ENCODE results near the gene SRBD1.

Gene SRBD1

GRCh38 chr2:45611020-45611859 lies at the start of gene SRBD1:
Gene SRBD1, minus strand, starts transcription at chr2:45611267. Its CDS starts 5,826 bp downstream, at chr2:45605441.
- DNase-seq: peak; percentile 72

DNA sequence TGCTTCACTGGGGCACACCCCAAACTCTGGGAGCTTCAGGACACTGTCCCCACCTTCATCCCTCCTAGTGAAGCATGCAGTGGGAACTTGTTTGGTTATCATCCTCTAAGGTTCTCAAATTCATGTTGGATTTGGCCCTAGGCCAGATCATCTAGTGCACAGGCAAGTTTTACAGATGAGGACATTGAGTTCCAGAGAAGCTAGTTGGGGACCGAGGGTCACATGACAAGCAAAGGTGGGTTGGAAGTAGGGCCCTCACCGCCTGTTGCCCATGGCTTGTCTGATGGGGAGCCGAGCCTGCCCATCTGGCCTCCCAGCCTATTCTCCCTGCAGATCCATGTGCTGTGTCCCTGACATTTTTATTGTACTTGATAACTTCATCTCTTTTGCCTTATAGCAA lies 43.2 kb upstream of the SRBD1 start:
- no peak for DNase-seq

DNA sequence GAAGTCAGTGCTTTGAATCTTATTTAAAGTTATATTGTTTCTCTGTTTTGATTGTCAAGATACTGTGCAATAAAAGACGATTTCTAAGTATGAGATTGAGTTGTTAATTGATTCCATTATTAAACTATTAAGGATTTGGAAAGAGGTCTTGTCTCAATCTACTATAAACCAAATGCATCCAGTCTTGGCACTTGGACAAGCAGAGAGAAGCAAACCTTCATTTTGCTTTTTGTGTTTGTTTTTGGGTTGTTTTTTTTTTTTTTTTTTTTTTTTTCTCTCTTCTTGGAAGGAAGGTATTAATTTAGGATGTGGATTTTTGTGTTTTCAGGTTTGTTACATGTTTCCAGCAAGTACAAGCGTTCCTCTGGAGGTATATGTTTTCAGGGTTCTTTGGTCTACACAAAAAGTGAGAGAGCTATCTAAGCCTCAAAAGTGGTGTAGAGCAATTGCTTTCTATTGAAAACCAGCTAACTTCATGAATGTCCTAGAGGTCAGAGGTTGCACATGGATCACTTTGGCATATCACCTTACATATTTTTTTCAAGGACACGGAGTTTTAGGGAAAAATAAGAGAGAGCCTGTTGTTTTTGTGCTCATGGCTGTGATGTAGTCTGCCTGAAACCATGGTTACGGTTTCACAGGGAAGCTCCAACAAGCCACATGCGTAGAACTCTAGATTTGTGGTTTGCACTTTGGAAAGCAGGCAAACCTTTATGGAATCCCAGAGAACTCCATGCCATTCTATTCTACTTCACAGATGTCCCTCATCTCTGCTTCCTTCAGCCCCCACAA lies 42.3 kb upstream of the SRBD1 start:
- DNase-seq: no peak

GRCh38 chr2:45652090-45653031 lies 41.3 kb upstream of the SRBD1 start:
- DNase-seq: no peak

- no peak for DNase-seq
Measured at GRCh38 chr2:45651415-45652089, 40.5 kb upstream of the SRBD1 start, which contains the start of gene PRKCE. Gene PRKCE, plus strand, starts transcription at chr2:45651675.

DNA sequence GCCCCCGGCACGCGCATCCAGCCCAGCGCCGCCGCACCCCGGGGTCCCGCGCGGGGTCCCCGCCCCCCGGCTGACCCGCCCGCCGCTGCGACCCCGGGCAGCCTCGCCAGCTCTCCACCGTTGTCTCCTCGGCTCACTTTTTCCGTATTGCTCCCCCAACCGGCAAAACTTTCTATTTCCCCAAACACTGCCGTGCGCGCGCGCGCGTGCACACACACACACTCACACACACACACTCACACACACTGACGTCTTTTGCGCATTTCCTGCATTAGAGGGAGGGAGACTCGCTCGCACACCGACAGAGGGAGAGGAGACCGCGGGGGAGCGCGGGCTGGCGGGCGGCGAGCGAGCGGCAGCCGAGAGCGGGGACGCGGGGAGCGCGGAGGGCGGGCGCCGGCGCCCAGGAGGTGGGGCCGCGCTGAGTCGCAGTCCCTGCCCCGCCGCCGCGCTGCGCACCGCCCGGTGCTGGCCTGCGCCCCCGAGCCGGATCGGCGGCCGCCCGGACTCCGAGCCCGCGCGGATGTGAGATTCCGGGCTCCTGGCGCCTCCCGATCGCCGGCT lies 39.9 kb upstream of the SRBD1 start:
- DNase-seq: no peak

DNA sequence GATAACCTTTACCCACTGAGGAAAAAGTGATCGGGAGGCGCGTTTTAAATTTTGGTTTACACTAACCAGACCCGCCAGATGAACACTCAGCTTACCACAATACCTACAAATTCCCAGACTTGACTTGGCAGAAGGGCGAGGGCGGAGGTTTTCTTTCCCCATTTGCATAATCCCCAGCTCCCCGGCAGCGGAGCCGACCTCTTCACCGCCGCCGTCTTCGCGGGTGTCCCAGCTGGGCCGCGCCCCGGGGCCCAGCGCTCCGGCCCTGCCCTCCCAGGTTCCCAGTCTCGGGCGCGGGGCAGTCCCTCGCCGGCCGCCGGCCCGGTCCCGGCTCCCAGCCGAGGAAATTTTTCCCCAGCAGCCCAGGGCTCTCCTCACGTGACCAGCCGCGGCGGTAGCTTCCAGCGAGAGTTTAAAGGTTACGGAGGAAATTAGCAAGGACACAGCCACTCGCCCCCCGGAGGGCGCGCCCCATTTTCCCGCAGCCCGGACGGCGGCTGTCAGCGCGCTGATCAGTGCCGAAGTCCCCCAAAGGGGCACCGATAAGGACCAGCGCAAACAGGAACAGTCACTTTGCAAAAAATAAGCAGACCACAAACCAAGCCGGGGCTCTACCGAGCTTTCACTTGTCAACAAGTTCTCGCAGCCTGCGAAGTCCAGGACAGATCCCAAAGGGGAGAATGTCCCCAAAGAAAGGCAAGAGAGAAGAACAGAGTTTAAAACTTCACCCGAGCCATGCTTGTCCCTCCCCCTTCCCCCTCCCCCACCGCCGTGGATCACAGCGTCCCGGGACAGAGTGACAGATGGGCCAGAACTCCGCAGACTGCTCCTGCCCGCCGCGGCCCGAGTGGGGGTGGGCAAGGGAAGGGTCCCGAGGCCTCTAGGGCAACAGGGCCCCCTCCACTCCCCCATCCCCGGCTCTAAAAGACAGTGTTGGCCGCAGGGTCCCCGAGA lies 39.1 kb upstream of the SRBD1 start:
- DNase-seq: no peak

DNA sequence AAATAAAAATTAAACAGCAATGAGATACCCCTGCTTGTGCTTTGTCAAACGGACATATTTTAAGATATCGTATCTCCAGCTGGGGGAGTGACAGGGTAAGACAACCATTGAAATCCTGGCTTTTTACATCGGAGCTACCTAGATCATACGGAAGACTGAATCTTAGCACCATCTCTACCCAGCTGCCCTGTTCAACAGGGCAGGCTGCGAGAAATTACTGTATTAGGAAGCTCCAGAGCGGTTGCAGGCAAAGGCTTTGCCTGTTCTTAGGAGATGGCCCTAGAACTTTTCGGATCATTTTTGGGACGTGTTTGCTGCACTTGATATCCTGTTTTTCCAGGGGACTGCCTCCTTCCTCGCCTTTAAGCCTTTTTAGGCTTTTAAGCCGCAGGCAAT lies 38.4 kb upstream of the SRBD1 start:
- no peak for DNase-seq

DNA sequence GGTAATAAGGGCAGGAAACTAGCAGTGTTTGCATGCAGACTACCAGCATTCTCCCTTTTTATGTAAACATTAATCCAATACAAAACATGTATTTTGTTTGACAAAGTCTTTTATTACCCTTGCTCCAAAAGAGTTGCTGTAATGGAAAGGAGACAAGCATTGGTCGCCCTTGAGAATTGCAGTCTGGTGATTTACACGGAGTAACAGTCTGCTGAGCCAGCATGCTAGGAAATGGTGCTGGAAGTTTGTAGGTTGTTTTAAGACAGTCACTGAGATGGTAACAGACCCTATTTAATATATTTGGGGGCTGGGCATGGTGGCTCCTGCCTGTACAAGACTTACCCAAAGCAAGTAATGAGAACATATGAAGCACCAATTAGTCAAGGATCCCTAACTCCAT lies 37.6 kb upstream of the SRBD1 start:
- no peak for DNase-seq

GRCh38 chr2:45647986-45648520 lies 37.0 kb upstream of the SRBD1 start:
- no peak for DNase-seq

DNA sequence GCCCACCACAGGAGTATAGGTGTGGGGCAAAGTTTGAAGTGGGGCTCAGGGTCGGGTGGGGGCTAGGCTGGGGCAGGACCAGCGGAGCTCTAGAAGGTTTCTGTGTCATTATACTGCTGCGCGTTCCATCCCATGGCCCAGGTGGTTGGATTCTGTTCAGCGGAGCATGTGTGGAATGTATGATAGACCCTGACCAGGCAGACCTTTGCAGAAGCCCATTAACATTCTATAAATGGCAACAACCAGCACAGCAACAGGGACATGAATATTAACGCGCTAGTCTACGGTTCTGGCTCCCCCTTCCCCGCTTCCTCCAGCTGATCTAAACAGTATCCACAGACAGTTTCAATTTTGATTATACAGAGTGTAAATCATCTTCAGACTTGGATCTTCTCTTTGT lies 36.3 kb upstream of the SRBD1 start:
- no peak for DNase-seq

- DNase-seq: no peak
Measured at GRCh38 chr2:45646289-45646688, 35.2 kb upstream of the SRBD1 start.

- DNase-seq: no peak
Measured at GRCh38 chr2:45643543-45644542, 32.8 kb upstream of the SRBD1 start.

- no peak for DNase-seq
Measured at GRCh38 chr2:45643095-45643494, 32.0 kb upstream of the SRBD1 start.

GRCh38 chr2:45640576-45640975 lies 29.5 kb upstream of the SRBD1 start:
- DNase-seq: no peak

- no peak for DNase-seq
Measured at GRCh38 chr2:45637440-45637839, 26.4 kb upstream of the SRBD1 start.

- no peak for DNase-seq
Measured at GRCh38 chr2:45636008-45636407, 24.9 kb upstream of the SRBD1 start.

- no peak for DNase-seq
Measured at GRCh38 chr2:45634223-45634622, 23.2 kb upstream of the SRBD1 start.

GRCh38 chr2:45631955-45632354 lies 20.9 kb upstream of the SRBD1 start:
- no peak for DNase-seq

Measured in NCI-H187 treated with DMSO at 0.1 percent for 48 hours (cell line).